ENCODE measurements around the gene SORT1. TPM values are rescaled to one million over a fixed set of nuclear protein-coding genes. Genes with fewer than 3 reads are reported as not detected.

Gene SORT1
- total RNA-seq, 1 donor from 2014 or later = 40.6 TPM

- no peak for TF ChIP-seq CTCF (IDR thresholded peaks at IDR 0.05; ENCODE audit: unreplicated experiment)
- peaks cover 11% of the 10 kb centered on the region for H3K4me1 Mint-ChIP-seq
- no peak overlapping the region for H3K27ac Mint-ChIP-seq
- H3K27me3 Mint-ChIP-seq (ENCODE audit: low read depth) = no peaks in the 10 kb centered on the region
- H3K4me3 Mint-ChIP-seq = no peak overlapping the region
- DNase-seq (ENCODE audit: low spot score in 2 of 2, unreplicated experiment in 2 of 2) = no peak
- H3K9me3 Mint-ChIP-seq = no peaks in the 10 kb centered on the region
- H3K36me3 Mint-ChIP-seq = no peaks in the 10 kb centered on the region
These were observed 41.2 kb downstream of the SORT1 start for GRCh38 chr1:109356505-109356904.

- H3K9me3 Mint-ChIP-seq = no peaks in the 10 kb centered on the region
- H3K4me1 Mint-ChIP-seq = peaks cover 11% of the 10 kb centered on the region
- TF ChIP-seq CTCF (IDR thresholded peaks at IDR 0.05; ENCODE audit: unreplicated experiment) = no peak
- H3K27me3 Mint-ChIP-seq (ENCODE audit: low read depth) = no peaks in the 10 kb centered on the region
- no peak for DNase-seq (ENCODE audit: low spot score in 2 of 2, unreplicated experiment in 2 of 2)
- H3K4me3 Mint-ChIP-seq = no peak overlapping the region
- H3K27ac Mint-ChIP-seq = no peak overlapping the region
- peaks cover 6% of the 10 kb centered on the region for H3K36me3 Mint-ChIP-seq
These were observed 42.8 kb downstream of the SORT1 start for GRCh38 chr1:109354929-109355328.

GRCh38 chr1:109351457-109351856 is 46.3 kb downstream of the SORT1 start:
- no peak overlapping the region for H3K4me3 Mint-ChIP-seq
- no peaks in the 10 kb centered on the region for H3K9me3 Mint-ChIP-seq

GRCh38 chr1:109350655-109351054 is 47.1 kb downstream of the SORT1 start:
- H3K4me1 Mint-ChIP-seq = no peaks in the 10 kb centered on the region
- no peaks in the 10 kb centered on the region for H3K27me3 Mint-ChIP-seq (ENCODE audit: low read depth)
- no peak overlapping the region for H3K4me3 Mint-ChIP-seq
- TF ChIP-seq CTCF (IDR thresholded peaks at IDR 0.05; ENCODE audit: unreplicated experiment) = no peak
- DNase-seq (ENCODE audit: low spot score in 2 of 2, unreplicated experiment in 2 of 2) = no peak
- no peak overlapping the region for H3K27ac Mint-ChIP-seq
- H3K9me3 Mint-ChIP-seq = no peaks in the 10 kb centered on the region
- H3K36me3 Mint-ChIP-seq = peaks cover 16% of the 10 kb centered on the region

More at GRCh38 chr1:109351457-109351856, 46.3 kb downstream of the SORT1 start:
- H3K4me1 Mint-ChIP-seq = no peaks in the 10 kb centered on the region
- no peak for TF ChIP-seq CTCF (IDR thresholded peaks at IDR 0.05; ENCODE audit: unreplicated experiment)
- no peaks in the 10 kb centered on the region for H3K27me3 Mint-ChIP-seq (ENCODE audit: low read depth)
- peaks cover 16% of the 10 kb centered on the region for H3K36me3 Mint-ChIP-seq
- H3K27ac Mint-ChIP-seq = no peak overlapping the region
- DNase-seq (ENCODE audit: low spot score in 2 of 2, unreplicated experiment in 2 of 2) = no peak

- no peak for DNase-seq (ENCODE audit: low spot score in 2 of 2, unreplicated experiment in 2 of 2)
- Mint-ChIP-seq H3K4me1 (no peaks in the 10 kb centered on the region), H3K36me3 (peaks cover 20% of the 10 kb centered on the region), H3K27me3 (ENCODE audit: low read depth) (no peaks in the 10 kb centered on the region), H3K27ac (no peak overlapping the region), H3K9me3 (no peaks in the 10 kb centered on the region), H3K4me3 (no peak overlapping the region)
- TF ChIP-seq CTCF (IDR thresholded peaks at IDR 0.05; ENCODE audit: unreplicated experiment) = no peak
These were observed 47.5 kb downstream of the SORT1 start for GRCh38 chr1:109350182-109350581.

- no peaks in the 10 kb centered on the region for H3K9me3 Mint-ChIP-seq
- TF ChIP-seq CTCF (IDR thresholded peaks at IDR 0.05; ENCODE audit: unreplicated experiment) = no peak
- no peak for DNase-seq (ENCODE audit: low spot score in 2 of 2, unreplicated experiment in 2 of 2)
- no peaks in the 10 kb centered on the region for H3K27me3 Mint-ChIP-seq (ENCODE audit: low read depth)
- peaks cover 3% of the 10 kb centered on the region for H3K4me1 Mint-ChIP-seq
- no peak overlapping the region for H3K27ac Mint-ChIP-seq
- H3K4me3 Mint-ChIP-seq = no peak overlapping the region
- peaks cover 30% of the 10 kb centered on the region for H3K36me3 Mint-ChIP-seq
These were observed 50.2 kb downstream of the SORT1 start for GRCh38 chr1:109347511-109347910.
